Measurements from ENCODE around the gene GAPVD1. TPM values are rescaled to one million over a fixed set of nuclear protein-coding genes. Genes with fewer than 3 reads are reported as not detected.
"Not testable (repeated sequence)": the region's sequence is repeated elsewhere in the genome, so short reads cannot be mapped to it uniquely, and the experiment has no call there.

The GAPVD1 gene
- polyA plus RNA-seq, 2 of the 4 experiments (the other 2 are of a cell fraction): 18.2 to 23.0 TPM

GRCh38 chr9:125227761-125228160 is 33.9 kb upstream of the GAPVD1 start:
- POLR2A ChIA-PET: interaction anchor here (4.4 kb wide), 1 partner anchor 14 kb away, joined by 22 read pairs; the partner anchor contains the start of gene HSPA5
- H3K27ac ChIP-seq: no peak overlapping the region
- ATAC-seq: no peak
- H3K4me1 ChIP-seq: no peaks in the 10 kb centered on the region
- no peak overlapping the region for H3K4me3 ChIP-seq
- TF ChIP-seq EHF (CRISPR knock-in tag; IDR thresholded peaks at IDR 0.05) (no peak), KDM1A (IDR thresholded peaks at IDR 0.05; ENCODE audit: low read depth) (no peak), GATA3 (IDR thresholded peaks at IDR 0.05; ENCODE audit: borderline replicate concordance) (no peak), RFX5 (IDR thresholded peaks at IDR 0.05) (no peak), EHMT2 (IDR thresholded peaks at IDR 0.05; ENCODE audit: low read depth) (no peak), SREBF2 (IDR thresholded peaks at IDR 0.05) (no peak), RARB (CRISPR knock-in tag; IDR thresholded peaks at IDR 0.05) (no peak), NPAS2 (CRISPR knock-in tag; IDR thresholded peaks at IDR 0.05; ENCODE audit: borderline replicate concordance) (no peak), JUNB (IDR thresholded peaks at IDR 0.05) (no peak), ZNF302 (CRISPR knock-in tag; IDR thresholded peaks at IDR 0.05) (no peak), RAD21 (conservative IDR thresholded peaks at IDR 0.05 in 1 of 2, IDR thresholded peaks at IDR 0.05 in 1 of 2) (no peak), HES2 (IDR thresholded peaks at IDR 0.05) (no peak), FOSL2 (IDR thresholded peaks at IDR 0.05) (no peak), FOSL2 (CRISPR knock-in tag; IDR thresholded peaks at IDR 0.05) (no peak), PBX3 (IDR thresholded peaks at IDR 0.05) (no peak), POLR2A (IDR thresholded peaks at IDR 0.05; ENCODE audit: low read length) (no peak), RCOR1 (IDR thresholded peaks at IDR 0.05; ENCODE audit: low read depth, low read length) (no peak)
- CTCF ChIA-PET: interaction anchor here (1.1 to 1.7 kb wide), 2 partner anchors 17 to 84 kb away, joined by 3 read pairs; partner anchors contain the start of gene SCAI
- H3K4me2 ChIP-seq: no peak overlapping the region
- no peak for DNase-seq (ENCODE audit: low read depth in 1 of 2, low spot score in 1 of 2)
- 89% methylated on average over 6 of the region's 6 CpGs for WGBS (ENCODE audit: missing lambda C conversion rate)
- no peaks in the 10 kb centered on the region for H3K9me3 ChIP-seq
- no peak for FAIRE-seq

- H3K27ac ChIP-seq: no peak overlapping the region; a peak in 1 of 6 replicates
- CTCF ChIA-PET: interaction anchor here (0.7 to 1.0 kb wide), 2 partner anchors 9 to 22 kb away, joined by 3 to 7 read pairs; no protein-coding TSS in a partner anchor
- H3K4me2 ChIP-seq: no peak overlapping the region
- peak; percentile 83 to 90 for ATAC-seq
- no peak for TF ChIP-seq FOSL2 (IDR thresholded peaks at IDR 0.05)
- peak; percentile 55 for TF ChIP-seq FOSL2 (CRISPR knock-in tag; IDR thresholded peaks at IDR 0.05)
- TF ChIP-seq EHMT2 (IDR thresholded peaks at IDR 0.05; ENCODE audit: low read depth): no peak
- FAIRE-seq: no peak
- 31% methylated on average over 3 of the region's 3 CpGs for WGBS (ENCODE audit: missing lambda C conversion rate)
- POLR2A ChIA-PET: interaction anchor here (1.0 to 4.8 kb wide), 3 partner anchors 8 to 33 kb away, joined by 4 to 30 read pairs (median 6); partner anchors contain the start of genes HSPA5 and RABEPK
- H3K4me3 ChIP-seq: no peak overlapping the region
- no peaks in the 10 kb centered on the region for H3K9me3 ChIP-seq
- DNase-seq (ENCODE audit: low read depth in 1 of 2, low spot score in 1 of 2): peak; percentile 40 to 66
- H3K4me1 ChIP-seq: peaks cover 44% of the 10 kb centered on the region
These were observed 27.9 kb upstream of the GAPVD1 start for GRCh38 chr9:125233678-125234077.

GRCh38 chr9:125234099-125234498 is 27.5 kb upstream of the GAPVD1 start:
- not testable (repeated sequence) for DNase-seq (ENCODE audit: low read depth in 1 of 2, low spot score in 1 of 2); FAIRE-seq; ATAC-seq; H3K27ac ChIP-seq; H3K4me3 ChIP-seq; H3K4me2 ChIP-seq; H3K9me3 ChIP-seq
- H3K4me1 ChIP-seq: peaks cover 48% of the 10 kb centered on the region
- ChIA-PET CTCF (interaction anchor here (0.7 to 1.0 kb wide), 2 partner anchors 10 to 21 kb away, joined by 3 to 7 read pairs; no protein-coding TSS in a partner anchor), POLR2A (interaction anchor here (1.0 to 4.8 kb wide), 3 partner anchors 7 to 34 kb away, joined by 4 to 30 read pairs (median 6); partner anchors contain the start of genes HSPA5 and RABEPK)
- TF ChIP-seq FOSB (CRISPR knock-in tag; IDR thresholded peaks at IDR 0.05): 0 out of 2 replicates have a peak, but pooled peaks have one; percentile 62
- WGBS (ENCODE audit: missing lambda C conversion rate): 92% methylated on average over 8 of the region's 8 CpGs

- POLR2A ChIA-PET: interaction anchor here (0.6 to 0.7 kb wide), 2 partner anchors 10 to 23 kb away, joined by 3 to 5 read pairs; no protein-coding TSS in a partner anchor
- Histone ChIP-seq H3K4me2 (peak overlapping the region; percentile 80), H3K27ac (no peak overlapping the region), H3K4me1 (peaks cover 53% of the 10 kb centered on the region), H3K4me3 (no peak overlapping the region), H3K9me3 (no peaks in the 10 kb centered on the region)
- FAIRE-seq (no peak), ATAC-seq (no peak), DNase-seq (ENCODE audit: low read depth in 1 of 2, low spot score in 1 of 2) (no peak)
- CTCF ChIA-PET: interaction anchor here (1.1 kb wide), 2 partner anchors 20 to 126 kb away, joined by 3 to 4 read pairs; no protein-coding TSS in a partner anchor
- WGBS (ENCODE audit: missing lambda C conversion rate): 78% methylated on average over 5 of the region's 5 CpGs
- TF ChIP-seq EHF (CRISPR knock-in tag; IDR thresholded peaks at IDR 0.05) (no peak), BCL3 (IDR thresholded peaks at IDR 0.05) (no peak), RARB (CRISPR knock-in tag; IDR thresholded peaks at IDR 0.05) (no peak), GATA3 (IDR thresholded peaks at IDR 0.05; ENCODE audit: borderline replicate concordance) (no peak), ELK1 (IDR thresholded peaks at IDR 0.05; ENCODE audit: low read depth, low read length) (no peak), RFX5 (IDR thresholded peaks at IDR 0.05) (no peak), HMGXB4 (CRISPR knock-in tag; IDR thresholded peaks at IDR 0.05; ENCODE audit: borderline replicate concordance) (no peak), HES2 (IDR thresholded peaks at IDR 0.05) (no peak), ZSCAN20 (CRISPR knock-in tag; IDR thresholded peaks at IDR 0.05) (no peak)
These were observed 25.7 kb upstream of the GAPVD1 start for GRCh38 chr9:125235804-125236519.

Measured in A549 (cell line).